ENCODE results near the gene TLR8.

Gene TLR8

GRCh38 chrX:12890467-12890866 is 16.0 kb upstream of the TLR8 start:
- H3K4me1 ChIP-seq (ENCODE audit: insufficient read depth, insufficient read length): no peaks in the 10 kb centered on the region
- no peak for DNase-seq (ENCODE audit: low read depth, low spot score)

DNA sequence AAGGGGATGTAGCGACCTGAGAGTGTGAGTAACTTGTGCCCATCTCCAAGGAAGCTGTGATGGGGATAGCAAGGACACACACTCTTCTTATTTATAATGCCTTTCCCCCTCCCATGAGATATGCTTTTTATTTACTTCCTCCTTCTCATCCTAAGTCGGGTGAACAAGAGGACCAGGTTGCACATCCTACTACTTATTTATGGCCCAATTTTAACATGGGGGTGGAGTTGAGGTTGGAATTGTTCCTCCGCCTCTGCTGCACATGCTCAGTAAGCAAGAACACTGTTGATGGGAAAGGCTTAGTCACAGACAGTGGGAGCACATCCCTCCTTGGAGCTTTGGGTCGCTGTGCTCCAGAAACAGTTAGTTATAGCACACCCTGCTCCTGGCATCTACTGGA is 15.2 kb upstream of the TLR8 start:
- H3K9ac ChIP-seq (ENCODE audit: insufficient read length, low read depth): no peak overlapping the region
- no peak overlapping the region for H3K4me3 ChIP-seq (ENCODE audit: insufficient read length, low read depth)
- H3K27me3 ChIP-seq (ENCODE audit: insufficient read depth, insufficient read length): no peaks in the 10 kb centered on the region
- TF ChIP-seq YY1 (IDR thresholded peaks at IDR 0.05; ENCODE audit: insufficient read depth, insufficient read length): no peak
- TF ChIP-seq ZNF274 (IDR thresholded peaks at IDR 0.05; ENCODE audit: low read depth, low read length): no peak
- no peak for TF ChIP-seq SUZ12 (IDR thresholded peaks at IDR 0.05; ENCODE audit: extremely low read depth, insufficient read depth, insufficient read length)
- no peak for DNase-seq (ENCODE audit: low read depth, low spot score)
- H3K9me3 ChIP-seq (ENCODE audit: insufficient read depth, low read length): no peaks in the 10 kb centered on the region
- no peaks in the 10 kb centered on the region for H3K36me3 ChIP-seq (ENCODE audit: insufficient read depth, insufficient read length, low read length)
- no peaks in the 10 kb centered on the region for H3K4me1 ChIP-seq (ENCODE audit: insufficient read depth, insufficient read length)

More at GRCh38 chrX:12890467-12890866, 16.0 kb upstream of the TLR8 start:
- H3K36me3 ChIP-seq (ENCODE audit: insufficient read depth, insufficient read length, low read length): no peaks in the 10 kb centered on the region
- no peak overlapping the region for H3K9ac ChIP-seq (ENCODE audit: insufficient read length, low read depth)
- no peak overlapping the region for H3K4me3 ChIP-seq (ENCODE audit: insufficient read length, low read depth)
- no peaks in the 10 kb centered on the region for H3K27me3 ChIP-seq (ENCODE audit: insufficient read depth, insufficient read length)
- H3K9me3 ChIP-seq (ENCODE audit: insufficient read depth, low read length): no peaks in the 10 kb centered on the region
- no peak for TF ChIP-seq ZNF274 (IDR thresholded peaks at IDR 0.05; ENCODE audit: low read depth, low read length)
- no peak for TF ChIP-seq YY1 (IDR thresholded peaks at IDR 0.05; ENCODE audit: insufficient read depth, insufficient read length)
- TF ChIP-seq SUZ12 (IDR thresholded peaks at IDR 0.05; ENCODE audit: extremely low read depth, insufficient read depth, insufficient read length): no peak

- Histone ChIP-seq H3K36me3 (ENCODE audit: insufficient read depth, insufficient read length, low read length) (no peaks in the 10 kb centered on the region), H3K4me1 (ENCODE audit: insufficient read depth, insufficient read length) (no peaks in the 10 kb centered on the region), H3K27me3 (ENCODE audit: insufficient read depth, insufficient read length) (no peaks in the 10 kb centered on the region), H3K4me3 (ENCODE audit: insufficient read length, low read depth) (no peak overlapping the region), H3K9me3 (ENCODE audit: insufficient read depth, low read length) (no peaks in the 10 kb centered on the region), H3K9ac (ENCODE audit: insufficient read length, low read depth) (no peak overlapping the region)
- DNase-seq (ENCODE audit: low read depth, low spot score): no peak
- TF ChIP-seq ZNF274 (IDR thresholded peaks at IDR 0.05; ENCODE audit: low read depth, low read length) (no peak), YY1 (IDR thresholded peaks at IDR 0.05; ENCODE audit: insufficient read depth, insufficient read length) (no peak), SUZ12 (IDR thresholded peaks at IDR 0.05; ENCODE audit: extremely low read depth, insufficient read depth, insufficient read length) (no peak)
Measured at GRCh38 chrX:12891915-12892506, 14.4 kb upstream of the TLR8 start.

DNA sequence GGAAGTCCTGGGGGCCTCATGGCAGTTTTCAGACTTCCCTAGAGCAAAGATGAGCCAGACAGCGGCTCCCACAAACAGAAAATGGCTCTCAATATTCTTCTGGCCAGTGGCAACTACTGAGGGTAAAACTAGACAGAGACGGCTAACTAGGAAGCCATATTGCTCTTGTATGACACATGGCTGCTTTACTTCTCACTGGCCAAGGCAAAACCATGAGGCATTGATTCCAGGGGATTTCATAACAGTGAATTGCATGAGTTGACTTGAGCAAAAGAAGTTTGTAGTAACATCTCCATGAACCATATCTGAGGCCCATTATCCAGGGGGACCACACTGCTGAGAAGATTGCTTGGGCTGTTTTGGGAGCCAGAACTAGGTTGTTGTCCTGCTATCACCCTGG is 13.7 kb upstream of the TLR8 start:
- H3K9ac ChIP-seq (ENCODE audit: insufficient read length, low read depth): no peak overlapping the region
- no peak overlapping the region for H3K4me3 ChIP-seq (ENCODE audit: insufficient read length, low read depth)
- H3K27me3 ChIP-seq (ENCODE audit: insufficient read depth, insufficient read length): no peaks in the 10 kb centered on the region

DNA sequence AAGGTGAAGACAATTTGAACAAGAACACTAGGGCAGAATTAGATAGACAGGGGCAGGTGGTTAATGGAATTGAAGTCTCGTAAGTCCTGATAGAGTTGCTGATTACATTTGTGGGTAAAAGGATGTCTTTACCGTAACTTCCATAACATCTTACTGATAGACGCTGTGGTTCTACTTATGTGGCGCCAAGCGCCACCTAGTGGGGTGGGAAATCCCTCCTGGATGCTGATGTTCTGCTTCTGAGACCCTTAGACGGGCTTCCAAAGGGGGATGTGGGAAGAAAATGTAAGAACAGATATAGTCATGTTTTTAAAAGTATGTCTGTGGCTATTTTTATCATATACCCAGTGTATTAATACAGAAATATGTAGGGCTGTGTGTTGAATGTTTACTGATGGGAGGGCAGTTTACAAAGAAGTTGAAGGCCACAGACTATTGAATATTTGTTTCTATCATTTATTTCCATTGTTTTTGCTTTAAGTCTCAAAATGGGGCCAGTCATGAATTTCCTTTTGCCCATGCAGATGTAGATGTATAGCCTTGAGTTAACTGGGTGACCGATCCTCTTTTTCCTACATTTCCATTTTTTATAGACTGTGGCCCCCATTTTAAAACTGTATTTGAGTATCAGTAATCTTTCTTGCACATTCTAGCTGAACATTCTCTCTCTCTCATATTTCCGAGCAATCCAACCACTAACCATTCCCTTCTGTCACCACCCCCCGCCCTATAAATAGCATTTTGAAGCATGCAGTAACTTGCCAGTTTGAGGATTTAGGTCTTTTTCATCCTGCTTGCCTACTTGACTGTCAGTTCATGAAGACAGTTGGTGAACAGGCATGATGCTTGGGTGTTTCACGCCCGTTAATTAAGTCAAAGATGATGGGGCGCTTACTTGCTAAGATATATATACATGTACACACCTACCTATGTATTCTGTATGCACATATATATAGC is 12.1 kb upstream of the TLR8 start:
- H3K4me3 ChIP-seq (ENCODE audit: insufficient read length, low read depth): no peak overlapping the region
- no peaks in the 10 kb centered on the region for H3K36me3 ChIP-seq (ENCODE audit: insufficient read depth, insufficient read length, low read length)
- TF ChIP-seq SUZ12 (IDR thresholded peaks at IDR 0.05; ENCODE audit: extremely low read depth, insufficient read depth, insufficient read length) (no peak), YY1 (IDR thresholded peaks at IDR 0.05; ENCODE audit: insufficient read depth, insufficient read length) (no peak), ZNF274 (IDR thresholded peaks at IDR 0.05; ENCODE audit: low read depth, low read length) (no peak)
- H3K9ac ChIP-seq (ENCODE audit: insufficient read length, low read depth): no peak overlapping the region
- no peak for DNase-seq (ENCODE audit: low read depth, low spot score)
- no peaks in the 10 kb centered on the region for H3K4me1 ChIP-seq (ENCODE audit: insufficient read depth, insufficient read length)
- H3K9me3 ChIP-seq (ENCODE audit: insufficient read depth, low read length): no peaks in the 10 kb centered on the region
- H3K27me3 ChIP-seq (ENCODE audit: insufficient read depth, insufficient read length): no peaks in the 10 kb centered on the region

More for the DNA sequence above, 13.7 kb upstream of the TLR8 start:
- TF ChIP-seq YY1 (IDR thresholded peaks at IDR 0.05; ENCODE audit: insufficient read depth, insufficient read length) (no peak), SUZ12 (IDR thresholded peaks at IDR 0.05; ENCODE audit: extremely low read depth, insufficient read depth, insufficient read length) (no peak), ZNF274 (IDR thresholded peaks at IDR 0.05; ENCODE audit: low read depth, low read length) (no peak)
- no peak for DNase-seq (ENCODE audit: low read depth, low spot score)
- Histone ChIP-seq H3K4me1 (ENCODE audit: insufficient read depth, insufficient read length) (no peaks in the 10 kb centered on the region), H3K9me3 (ENCODE audit: insufficient read depth, low read length) (no peaks in the 10 kb centered on the region), H3K36me3 (ENCODE audit: insufficient read depth, insufficient read length, low read length) (no peaks in the 10 kb centered on the region)

DNA sequence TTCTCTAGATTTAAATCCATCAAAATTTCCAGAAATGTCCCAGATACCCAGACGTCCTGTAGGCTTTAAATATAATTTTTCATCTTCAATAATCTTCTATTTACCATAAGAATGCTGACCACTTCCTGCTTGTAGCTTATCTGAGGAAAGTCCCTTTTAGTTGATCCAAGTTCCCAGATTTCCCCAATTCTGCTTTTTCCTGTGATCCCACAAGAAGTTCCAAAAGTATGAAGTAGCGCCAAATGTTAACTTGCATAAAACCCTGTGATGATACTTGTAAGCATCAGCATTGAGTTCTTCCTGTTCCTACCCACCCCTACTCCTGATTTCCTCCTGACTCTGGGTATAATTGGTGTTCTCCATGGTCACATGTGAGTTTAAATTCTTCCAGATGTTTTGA is 10.6 kb upstream of the TLR8 start:
- TF ChIP-seq YY1 (IDR thresholded peaks at IDR 0.05; ENCODE audit: insufficient read depth, insufficient read length) (no peak), ZNF274 (IDR thresholded peaks at IDR 0.05; ENCODE audit: low read depth, low read length) (no peak), SUZ12 (IDR thresholded peaks at IDR 0.05; ENCODE audit: extremely low read depth, insufficient read depth, insufficient read length) (no peak)
- Histone ChIP-seq H3K4me3 (ENCODE audit: insufficient read length, low read depth) (no peak overlapping the region), H3K4me1 (ENCODE audit: insufficient read depth, insufficient read length) (no peaks in the 10 kb centered on the region), H3K27me3 (ENCODE audit: insufficient read depth, insufficient read length) (no peaks in the 10 kb centered on the region), H3K9ac (ENCODE audit: insufficient read length, low read depth) (no peak overlapping the region), H3K36me3 (ENCODE audit: insufficient read depth, insufficient read length, low read length) (no peaks in the 10 kb centered on the region), H3K9me3 (ENCODE audit: insufficient read depth, low read length) (no peaks in the 10 kb centered on the region)
- no peak for DNase-seq (ENCODE audit: low read depth, low spot score)

GRCh38 chrX:12896935-12897334 is 9.5 kb upstream of the TLR8 start:
- TF ChIP-seq SUZ12 (IDR thresholded peaks at IDR 0.05; ENCODE audit: extremely low read depth, insufficient read depth, insufficient read length): no peak
- no peak for TF ChIP-seq ZNF274 (IDR thresholded peaks at IDR 0.05; ENCODE audit: low read depth, low read length)
- no peak for TF ChIP-seq YY1 (IDR thresholded peaks at IDR 0.05; ENCODE audit: insufficient read depth, insufficient read length)
- DNase-seq (ENCODE audit: low read depth, low spot score): no peak
- Histone ChIP-seq H3K27me3 (ENCODE audit: insufficient read depth, insufficient read length) (no peaks in the 10 kb centered on the region), H3K36me3 (ENCODE audit: insufficient read depth, insufficient read length, low read length) (no peaks in the 10 kb centered on the region), H3K4me3 (ENCODE audit: insufficient read length, low read depth) (no peak overlapping the region), H3K4me1 (ENCODE audit: insufficient read depth, insufficient read length) (no peaks in the 10 kb centered on the region), H3K9me3 (ENCODE audit: insufficient read depth, low read length) (no peaks in the 10 kb centered on the region), H3K9ac (ENCODE audit: insufficient read length, low read depth) (no peak overlapping the region)

Measured in NT2/D1 (cell line).